Measurements from ENCODE around the gene RAB24. TPM values are rescaled to one million over a fixed set of nuclear protein-coding genes. Genes with fewer than 3 reads are reported as not detected.
A peak's percentile ranks its signal among the peaks of the same experiment; 100 is the strongest.

The RAB24 gene
- total and polyA plus RNA-seq, 2 experiments from 2014 or later = 81.5 to 94.7 TPM

- H3K4me3 ChIP-seq = peak overlapping the region; percentile 41
- no peaks in the 10 kb centered on the region for H3K4me1 ChIP-seq (ENCODE audit: low read depth)
- TF ChIP-seq CTCF (IDR thresholded peaks at IDR 0.05; ENCODE audit: low read depth, low read length) = no peak
- H3K27me3 ChIP-seq = no peaks in the 10 kb centered on the region
- DNase-seq (ENCODE audit: low read depth in 1 of 2, low spot score in 1 of 2) = peak in 1 of 2 donors; percentile 38
- no peaks in the 10 kb centered on the region for H3K9me3 ChIP-seq (ENCODE audit: low read depth)
- H3K27ac ChIP-seq = no peak overlapping the region
- peaks cover 5% of the 10 kb centered on the region for H3K36me3 ChIP-seq
Measured at GRCh38 chr5:177310757-177311391, 7.4 kb upstream of the RAB24 start.

GRCh38 chr5:177310332-177310731 lies 6.8 kb upstream of the RAB24 start:
- H3K4me3 ChIP-seq = no peak overlapping the region
- no peak for DNase-seq (ENCODE audit: low read depth in 1 of 2, low spot score in 1 of 2)
- H3K36me3 ChIP-seq = peaks cover 8% of the 10 kb centered on the region
- no peaks in the 10 kb centered on the region for H3K27me3 ChIP-seq
- no peak for TF ChIP-seq CTCF (IDR thresholded peaks at IDR 0.05; ENCODE audit: low read depth, low read length)
- H3K9me3 ChIP-seq (ENCODE audit: low read depth) = no peaks in the 10 kb centered on the region
- H3K4me1 ChIP-seq (ENCODE audit: low read depth) = no peaks in the 10 kb centered on the region
- no peak overlapping the region for H3K27ac ChIP-seq

GRCh38 chr5:177309351-177310191 lies 6.1 kb upstream of the RAB24 start:
- Histone ChIP-seq H3K9me3 (ENCODE audit: low read depth) (no peaks in the 10 kb centered on the region), H3K4me3 (no peak overlapping the region), H3K27me3 (no peaks in the 10 kb centered on the region), H3K4me1 (ENCODE audit: low read depth) (peaks cover 3% of the 10 kb centered on the region), H3K36me3 (peaks cover 9% of the 10 kb centered on the region), H3K27ac (no peak overlapping the region)
- peak; percentile 74 for DNase-seq (ENCODE audit: low read depth in 1 of 2, low spot score in 1 of 2)
- TF ChIP-seq CTCF (IDR thresholded peaks at IDR 0.05; ENCODE audit: low read depth, low read length) = peak; percentile 94

- no peak overlapping the region for H3K27ac ChIP-seq
- H3K36me3 ChIP-seq = peaks cover 9% of the 10 kb centered on the region
- no peak for DNase-seq (ENCODE audit: low read depth in 1 of 2, low spot score in 1 of 2)
- peaks cover 6% of the 10 kb centered on the region for H3K4me1 ChIP-seq (ENCODE audit: low read depth)
- no peak overlapping the region for H3K4me3 ChIP-seq
- H3K9me3 ChIP-seq (ENCODE audit: low read depth) = no peaks in the 10 kb centered on the region
- TF ChIP-seq CTCF (IDR thresholded peaks at IDR 0.05; ENCODE audit: low read depth, low read length) = no peak
- H3K27me3 ChIP-seq = no peaks in the 10 kb centered on the region
Measured at GRCh38 chr5:177308740-177309139, 5.2 kb upstream of the RAB24 start.

- no peaks in the 10 kb centered on the region for H3K9me3 ChIP-seq (ENCODE audit: low read depth)
- peaks cover 6% of the 10 kb centered on the region for H3K4me1 ChIP-seq (ENCODE audit: low read depth)
- no peak for DNase-seq (ENCODE audit: low read depth in 1 of 2, low spot score in 1 of 2)
- H3K4me3 ChIP-seq = no peak overlapping the region
- no peak for TF ChIP-seq CTCF (IDR thresholded peaks at IDR 0.05; ENCODE audit: low read depth, low read length)
- no peaks in the 10 kb centered on the region for H3K27me3 ChIP-seq
- no peak overlapping the region for H3K27ac ChIP-seq
- H3K36me3 ChIP-seq = peaks cover 9% of the 10 kb centered on the region
Measured at GRCh38 chr5:177307544-177308363, 4.2 kb upstream of the RAB24 start.
